DOHH2 (cell line): Measurements from ENCODE around the gene TLR9.

Source experiments
- CTCF ChIP-seq: fragments of 200-600 bp; sonication (generic); IDR thresholded peaks from one replicate; pipeline ENCODE4 v1.5.1; 2014; ENCODE audit warnings: antibody characterized with exemption, mild to moderate bottlenecking, low read depth, low read length; ENCODE audit not compliant: poor library complexity, severe bottlenecking
- EZH2phosphoT487 ChIP-seq: fragments of 200-600 bp; sonication (generic); IDR thresholded peaks from 2 replicates; pipeline ENCODE4 v1.6.1; 2017; ENCODE audit warnings: borderline replicate concordance, mild to moderate bottlenecking, antibody characterized with exemption, low read length, moderate library complexity, mixed read lengths

DNA sequence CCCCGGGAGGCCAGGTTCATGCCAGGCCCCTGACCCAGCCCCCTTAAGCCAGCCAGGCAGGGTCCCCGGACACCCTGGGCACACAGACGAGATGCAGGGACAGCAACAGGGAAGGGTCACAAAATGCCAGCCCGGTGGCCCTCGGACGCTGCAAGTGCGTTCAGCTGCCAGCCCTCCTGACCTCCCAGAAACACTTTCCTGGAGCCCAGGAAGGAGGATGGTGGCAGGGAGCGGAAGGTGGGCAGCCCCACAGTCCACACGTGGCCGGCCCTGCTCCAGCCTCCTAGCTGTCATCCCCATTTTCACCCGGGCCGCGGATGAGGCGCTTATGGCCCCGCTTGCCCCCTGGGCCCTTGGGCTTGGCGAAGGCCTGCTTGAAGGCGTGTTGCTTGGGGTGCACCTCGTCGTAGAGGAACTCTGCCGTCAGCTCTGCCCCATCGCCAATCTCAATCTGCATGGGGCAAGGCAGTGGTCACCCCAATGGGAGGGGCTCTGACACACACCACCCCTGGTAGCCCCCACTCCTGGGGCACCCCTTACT is 3.4 kb upstream of the TLR9 start:
- TF ChIP-seq CTCF (no peak), EZH2phosphoT487 (no peak)
